Liver (tissue), 9 donors: ENCODE data around the gene SASH1. TPM values are rescaled to one million over a fixed set of nuclear protein-coding genes. Genes with fewer than 3 reads are reported as not detected.

Experiments
- DNase-seq: peaks from one replicate; pipeline ENCODE4 v3.0.0-alpha.2; 2017; ENCODE audit warnings: low spot score
- H3K27ac ChIP-seq, 2 donors: one replicate each; pipeline ENCODE4 v1.7.0; 2013; ENCODE audit warnings: inconsistent platforms in 2 of 2, low read length in 2 of 2, control low read depth in 1 of 2, low read depth in 1 of 2, mild to moderate bottlenecking in 1 of 2
- H3K27me3 ChIP-seq, 4 donors: one replicate each; pipeline versions ENCODE4 v1.6.1 to v1.7.0; 2013; ENCODE audit warnings: low read length in 3 of 4, inconsistent platforms in 1 of 4, mild to moderate bottlenecking in 1 of 4, moderate library complexity in 1 of 4; ENCODE audit not compliant: control insufficient read depth in 4 of 4, insufficient read depth in 4 of 4
- H3K36me3 ChIP-seq, 4 donors: one replicate each; pipeline versions ENCODE4 v1.6.1 to v1.7.0; 2013; ENCODE audit warnings: low read length in 3 of 4, mild to moderate bottlenecking in 3 of 4, low read depth in 1 of 4, moderate library complexity in 1 of 4; ENCODE audit not compliant: control insufficient read depth in 4 of 4, insufficient read depth in 3 of 4
- H3K4me1 ChIP-seq, 4 donors: one replicate each; pipeline versions ENCODE4 v1.6.1 to v1.7.0; 2013; ENCODE audit warnings: low read length in 3 of 4, mild to moderate bottlenecking in 3 of 4, moderate library complexity in 1 of 4; ENCODE audit not compliant: control insufficient read depth in 4 of 4, insufficient read depth in 4 of 4
- H3K4me3 ChIP-seq, 3 donors: one replicate each; pipeline versions ENCODE4 v1.6.1 to v1.7.0; 2013; ENCODE audit warnings: low read length in 3 of 3, control low read depth in 1 of 3, low read depth in 1 of 3, mild to moderate bottlenecking in 1 of 3
- H3K9ac ChIP-seq, 2 donors: one replicate each; pipeline ENCODE4 v1.7.0; 2013; ENCODE audit warnings: low read length in 2 of 2, mild to moderate bottlenecking in 2 of 2, moderate library complexity in 2 of 2, control low read depth in 1 of 2, low read depth in 1 of 2
- H3K9me3 ChIP-seq, 4 donors: one replicate each; pipeline versions ENCODE4 v1.6.1 to v1.7.0; 2013; ENCODE audit warnings: low read length in 3 of 4; ENCODE audit not compliant: control insufficient read depth in 4 of 4
- EGR1 ChIP-seq, 2 donors: IDR thresholded peaks; 2 replicates each; pipeline ENCODE4 v1.6.1; 2016 to 2018; ENCODE audit warnings: antibody characterized with exemption in 2 of 2, low read depth in 2 of 2
- FOXA1 ChIP-seq: IDR thresholded peaks from 2 replicates; pipeline ENCODE4 v1.6.1; 2016; ENCODE audit warnings: antibody characterized with exemption
- FOXA2 ChIP-seq: IDR thresholded peaks from 2 replicates; pipeline ENCODE4 v1.6.1; 2016; ENCODE audit warnings: antibody characterized with exemption
- HNF4A ChIP-seq, 2 donors: conservative IDR thresholded peaks; 2 replicates each; pipeline ENCODE4 v1.6.1; 2016; ENCODE audit warnings: antibody characterized with exemption in 2 of 2, mild to moderate bottlenecking in 2 of 2
- HNF4G ChIP-seq: IDR thresholded peaks from 2 replicates; pipeline ENCODE4 v1.6.1; 2016; ENCODE audit warnings: antibody characterized with exemption
- JUND ChIP-seq, 2 donors: IDR thresholded peaks; 2 replicates each; pipeline ENCODE4 v1.6.1; 2016; ENCODE audit warnings: antibody characterized with exemption in 2 of 2
- NR2F2 ChIP-seq: IDR thresholded peaks from 2 replicates; pipeline ENCODE4 v1.6.1; 2016; ENCODE audit warnings: antibody characterized with exemption
- RAD21 ChIP-seq, 2 donors: IDR thresholded peaks; 2 replicates each; pipeline ENCODE4 v1.6.1; 2016; ENCODE audit warnings: antibody characterized with exemption in 2 of 2, mild to moderate bottlenecking in 2 of 2
- RXRA ChIP-seq, 2 donors: IDR thresholded peaks; 2 replicates each; pipeline ENCODE4 v1.6.1; 2017 to 2018; ENCODE audit warnings: antibody characterized with exemption in 2 of 2, mild to moderate bottlenecking in 1 of 2
- SP1 ChIP-seq: IDR thresholded peaks from 2 replicates; pipeline ENCODE4 v1.6.1; 2018; ENCODE audit warnings: antibody characterized with exemption, mild to moderate bottlenecking
- TAF1 ChIP-seq: conservative IDR thresholded peaks from 2 replicates; pipeline ENCODE4 v1.6.1; 2016; ENCODE audit warnings: antibody characterized with exemption, mild to moderate bottlenecking
- YY1 ChIP-seq: IDR thresholded peaks from 2 replicates; pipeline ENCODE4 v1.6.1; 2016; ENCODE audit warnings: antibody characterized with exemption, mild to moderate bottlenecking
- WGBS: extraction: QIAGEN DNeasy Blood & Tissue Kit; methylation state at CpG from one replicate; pipeline ENCODE4 v1.1.7; 2013; 5-methylcytosine and 5-hydroxymethylcytosine counted together
- polyA plus RNA-seq, 2 donors: library from polyadenylated mRNA; stranded (reverse) in 1 of 2; unstranded in 1 of 2; fragments of 200-250 nt in 1 of 2; fragments of >200 nt in 1 of 2; fragmentation: Nextera tagmentation in 1 of 2; extraction: Ambion mirVana in 1 of 2; gene quantifications; one replicate each; pipeline versions ENCODE4 v1.2.1 to v1.2.3, GENCODE V29; 2013 to 2015
- total RNA-seq, 2 donors: library from RNA; depleted of rRNA; stranded (reverse); fragments of >200 nt; gene quantifications; one replicate each; pipeline ENCODE4 v1.2.3, GENCODE V29; 2014
- TF ChIP-seq, protein P1 (sequence below): IDR thresholded peaks from 2 replicates; pipeline ENCODE4 v1.6.1; 2016; ENCODE audit warnings: antibody characterized with exemption
- TF ChIP-seq, protein P2 (sequence below): IDR thresholded peaks from 2 replicates; pipeline ENCODE4 v1.6.1; 2016; ENCODE audit warnings: antibody characterized with exemption
- TF ChIP-seq, protein P3 (sequence below): IDR thresholded peaks from 2 replicates; pipeline ENCODE4 v1.6.1; 2016; ENCODE audit warnings: antibody characterized with exemption, mild to moderate bottlenecking
- TF ChIP-seq, protein P4 (sequence below): IDR thresholded peaks from 2 replicates; pipeline ENCODE4 v1.6.1; 2016; ENCODE audit warnings: antibody characterized with exemption
- TF ChIP-seq, protein P5 (sequence below): fragments of 150-350 bp; IDR thresholded peaks from 2 replicates; pipeline ENCODE4 v1.5.1; 2017; ENCODE audit warnings: improper control_type of control experiment, low read depth, low read length; ENCODE audit not compliant: missing input control
- donor health status: healthy.
- donor health status: healthy.
- donor health status: healthy.
- donor health status: healthy.
- donor health status: healthy.

The SASH1 gene
- total and polyA plus RNA-seq, 4 donors = 3.5 to 16.4 (median 7.6) TPM

DNA sequence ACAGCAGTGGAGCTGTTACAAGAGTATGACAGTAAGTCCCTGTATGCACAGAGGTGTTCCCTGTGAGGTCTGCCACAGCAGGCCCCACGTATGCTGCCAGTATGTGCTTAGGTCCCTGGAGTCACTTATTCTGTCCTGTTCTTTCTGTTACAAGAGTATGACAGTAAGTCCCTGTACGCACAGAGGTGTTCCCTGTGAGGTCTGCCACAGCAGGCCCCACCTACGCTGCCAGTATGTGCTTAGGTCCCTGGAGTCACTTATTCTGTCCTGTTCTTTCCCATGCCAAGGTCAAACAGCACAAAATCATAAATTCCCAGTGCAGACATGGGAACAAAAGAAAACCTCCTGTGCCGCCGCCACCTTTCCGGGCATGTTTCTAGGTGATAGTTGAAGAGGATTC lies 192.2 kb downstream of the SASH1 start:
- H3K4me1 ChIP-seq = no peaks in the 10 kb centered on the region
- no peak overlapping the region for H3K9ac ChIP-seq
- no peak overlapping the region for H3K4me3 ChIP-seq
- no peak for DNase-seq
- WGBS = 95% methylated on average over 6 of the region's 6 CpGs
- H3K27ac ChIP-seq = no peak overlapping the region
- no peaks in the 10 kb centered on the region for H3K27me3 ChIP-seq
- TF ChIP-seq EGR1 (IDR thresholded peaks at IDR 0.05; ENCODE audit: low read depth in 2 of 2) (no peak), RXRA (IDR thresholded peaks at IDR 0.05) (no peak), NR2F2 (no peak), FOXA2 (no peak), JUND (IDR thresholded peaks at IDR 0.05) (no peak), HNF4G (no peak), YY1 (no peak), SP1 (no peak), FOXA1 (no peak), TAF1 (no peak), RAD21 (IDR thresholded peaks at IDR 0.05) (no peak)
- TF ChIP-seq, protein P1, sequence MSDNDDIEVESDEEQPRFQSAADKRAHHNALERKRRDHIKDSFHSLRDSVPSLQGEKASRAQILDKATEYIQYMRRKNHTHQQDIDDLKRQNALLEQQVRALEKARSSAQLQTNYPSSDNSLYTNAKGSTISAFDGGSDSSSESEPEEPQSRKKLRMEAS = no peak
- TF ChIP-seq, protein P2, sequence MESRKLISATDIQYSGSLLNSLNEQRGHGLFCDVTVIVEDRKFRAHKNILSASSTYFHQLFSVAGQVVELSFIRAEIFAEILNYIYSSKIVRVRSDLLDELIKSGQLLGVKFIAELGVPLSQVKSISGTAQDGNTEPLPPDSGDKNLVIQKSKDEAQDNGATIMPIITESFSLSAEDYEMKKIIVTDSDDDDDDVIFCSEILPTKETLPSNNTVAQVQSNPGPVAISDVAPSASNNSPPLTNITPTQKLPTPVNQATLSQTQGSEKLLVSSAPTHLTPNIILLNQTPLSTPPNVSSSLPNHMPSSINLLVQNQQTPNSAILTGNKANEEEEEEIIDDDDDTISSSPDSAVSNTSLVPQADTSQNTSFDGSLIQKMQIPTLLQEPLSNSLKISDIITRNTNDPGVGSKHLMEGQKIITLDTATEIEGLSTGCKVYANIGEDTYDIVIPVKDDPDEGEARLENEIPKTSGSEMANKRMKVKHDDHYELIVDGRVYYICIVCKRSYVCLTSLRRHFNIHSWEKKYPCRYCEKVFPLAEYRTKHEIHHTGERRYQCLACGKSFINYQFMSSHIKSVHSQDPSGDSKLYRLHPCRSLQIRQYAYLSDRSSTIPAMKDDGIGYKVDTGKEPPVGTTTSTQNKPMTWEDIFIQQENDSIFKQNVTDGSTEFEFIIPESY = no peak
- TF ChIP-seq, protein P3, sequence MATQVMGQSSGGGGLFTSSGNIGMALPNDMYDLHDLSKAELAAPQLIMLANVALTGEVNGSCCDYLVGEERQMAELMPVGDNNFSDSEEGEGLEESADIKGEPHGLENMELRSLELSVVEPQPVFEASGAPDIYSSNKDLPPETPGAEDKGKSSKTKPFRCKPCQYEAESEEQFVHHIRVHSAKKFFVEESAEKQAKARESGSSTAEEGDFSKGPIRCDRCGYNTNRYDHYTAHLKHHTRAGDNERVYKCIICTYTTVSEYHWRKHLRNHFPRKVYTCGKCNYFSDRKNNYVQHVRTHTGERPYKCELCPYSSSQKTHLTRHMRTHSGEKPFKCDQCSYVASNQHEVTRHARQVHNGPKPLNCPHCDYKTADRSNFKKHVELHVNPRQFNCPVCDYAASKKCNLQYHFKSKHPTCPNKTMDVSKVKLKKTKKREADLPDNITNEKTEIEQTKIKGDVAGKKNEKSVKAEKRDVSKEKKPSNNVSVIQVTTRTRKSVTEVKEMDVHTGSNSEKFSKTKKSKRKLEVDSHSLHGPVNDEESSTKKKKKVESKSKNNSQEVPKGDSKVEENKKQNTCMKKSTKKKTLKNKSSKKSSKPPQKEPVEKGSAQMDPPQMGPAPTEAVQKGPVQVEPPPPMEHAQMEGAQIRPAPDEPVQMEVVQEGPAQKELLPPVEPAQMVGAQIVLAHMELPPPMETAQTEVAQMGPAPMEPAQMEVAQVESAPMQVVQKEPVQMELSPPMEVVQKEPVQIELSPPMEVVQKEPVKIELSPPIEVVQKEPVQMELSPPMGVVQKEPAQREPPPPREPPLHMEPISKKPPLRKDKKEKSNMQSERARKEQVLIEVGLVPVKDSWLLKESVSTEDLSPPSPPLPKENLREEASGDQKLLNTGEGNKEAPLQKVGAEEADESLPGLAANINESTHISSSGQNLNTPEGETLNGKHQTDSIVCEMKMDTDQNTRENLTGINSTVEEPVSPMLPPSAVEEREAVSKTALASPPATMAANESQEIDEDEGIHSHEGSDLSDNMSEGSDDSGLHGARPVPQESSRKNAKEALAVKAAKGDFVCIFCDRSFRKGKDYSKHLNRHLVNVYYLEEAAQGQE = no peak
- TF ChIP-seq, protein P4, sequence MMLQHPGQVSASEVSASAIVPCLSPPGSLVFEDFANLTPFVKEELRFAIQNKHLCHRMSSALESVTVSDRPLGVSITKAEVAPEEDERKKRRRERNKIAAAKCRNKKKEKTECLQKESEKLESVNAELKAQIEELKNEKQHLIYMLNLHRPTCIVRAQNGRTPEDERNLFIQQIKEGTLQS = no peak
- TF ChIP-seq, protein P5, sequence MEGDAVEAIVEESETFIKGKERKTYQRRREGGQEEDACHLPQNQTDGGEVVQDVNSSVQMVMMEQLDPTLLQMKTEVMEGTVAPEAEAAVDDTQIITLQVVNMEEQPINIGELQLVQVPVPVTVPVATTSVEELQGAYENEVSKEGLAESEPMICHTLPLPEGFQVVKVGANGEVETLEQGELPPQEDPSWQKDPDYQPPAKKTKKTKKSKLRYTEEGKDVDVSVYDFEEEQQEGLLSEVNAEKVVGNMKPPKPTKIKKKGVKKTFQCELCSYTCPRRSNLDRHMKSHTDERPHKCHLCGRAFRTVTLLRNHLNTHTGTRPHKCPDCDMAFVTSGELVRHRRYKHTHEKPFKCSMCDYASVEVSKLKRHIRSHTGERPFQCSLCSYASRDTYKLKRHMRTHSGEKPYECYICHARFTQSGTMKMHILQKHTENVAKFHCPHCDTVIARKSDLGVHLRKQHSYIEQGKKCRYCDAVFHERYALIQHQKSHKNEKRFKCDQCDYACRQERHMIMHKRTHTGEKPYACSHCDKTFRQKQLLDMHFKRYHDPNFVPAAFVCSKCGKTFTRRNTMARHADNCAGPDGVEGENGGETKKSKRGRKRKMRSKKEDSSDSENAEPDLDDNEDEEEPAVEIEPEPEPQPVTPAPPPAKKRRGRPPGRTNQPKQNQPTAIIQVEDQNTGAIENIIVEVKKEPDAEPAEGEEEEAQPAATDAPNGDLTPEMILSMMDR = no peak
- peaks cover 3 to 46% (median 32%) of the 10 kb centered on the region in 4 donors for H3K36me3 ChIP-seq
- no peaks in the 10 kb centered on the region for H3K9me3 ChIP-seq

DNA sequence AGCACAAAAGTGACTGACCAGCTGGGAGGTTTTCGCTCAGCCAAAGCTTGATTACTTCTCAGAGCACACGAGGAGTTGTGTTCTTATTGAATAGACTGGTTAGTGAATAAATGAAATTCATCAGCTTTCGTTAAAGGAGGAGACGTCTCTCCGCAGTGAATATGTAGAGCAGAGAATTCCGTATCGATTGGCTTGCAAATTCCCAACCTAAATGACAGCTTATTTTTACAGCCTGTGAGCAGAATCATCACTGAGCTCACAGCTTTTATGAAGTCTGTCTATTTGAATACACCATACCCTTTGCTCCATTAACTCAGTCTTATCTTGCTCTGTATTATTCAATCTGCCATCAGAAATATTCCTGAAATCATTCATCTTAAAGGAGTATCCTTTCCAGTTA lies 192.7 kb downstream of the SASH1 start:
- H3K4me1 ChIP-seq = no peaks in the 10 kb centered on the region
- 97% methylated on average over 7 of the region's 7 CpGs for WGBS
- no peak overlapping the region for H3K9ac ChIP-seq
- H3K27ac ChIP-seq = no peak overlapping the region
- no peak for DNase-seq
- H3K9me3 ChIP-seq = no peaks in the 10 kb centered on the region
- H3K36me3 ChIP-seq = peaks cover 4 to 51% (median 34%) of the 10 kb centered on the region in 4 donors
- no peak overlapping the region for H3K4me3 ChIP-seq
- H3K27me3 ChIP-seq = no peaks in the 10 kb centered on the region
- no peak for TF ChIP-seq FOXA2
- no peak for TF ChIP-seq NR2F2
- no peak for TF ChIP-seq RXRA (IDR thresholded peaks at IDR 0.05)
- TF ChIP-seq RAD21 (IDR thresholded peaks at IDR 0.05) = no peak
- TF ChIP-seq EGR1 (IDR thresholded peaks at IDR 0.05; ENCODE audit: low read depth in 2 of 2) = no peak
- no peak for TF ChIP-seq HNF4A (conservative IDR thresholded peaks at IDR 0.05)
- TF ChIP-seq YY1 = no peak
- TF ChIP-seq, protein P4 = no peak
- no peak for TF ChIP-seq FOXA1
- no peak for TF ChIP-seq HNF4G
- TF ChIP-seq JUND (IDR thresholded peaks at IDR 0.05) = no peak
- TF ChIP-seq, protein P2 = no peak
- TF ChIP-seq, protein P5 = no peak
- no peak for TF ChIP-seq SP1
